Measurements from ENCODE around the gene ITM2B.
"Not testable (repeated sequence)": the region's sequence is repeated elsewhere in the genome, so short reads cannot be mapped to it uniquely, and the experiment has no call there.

ITM2B gene

DNA sequence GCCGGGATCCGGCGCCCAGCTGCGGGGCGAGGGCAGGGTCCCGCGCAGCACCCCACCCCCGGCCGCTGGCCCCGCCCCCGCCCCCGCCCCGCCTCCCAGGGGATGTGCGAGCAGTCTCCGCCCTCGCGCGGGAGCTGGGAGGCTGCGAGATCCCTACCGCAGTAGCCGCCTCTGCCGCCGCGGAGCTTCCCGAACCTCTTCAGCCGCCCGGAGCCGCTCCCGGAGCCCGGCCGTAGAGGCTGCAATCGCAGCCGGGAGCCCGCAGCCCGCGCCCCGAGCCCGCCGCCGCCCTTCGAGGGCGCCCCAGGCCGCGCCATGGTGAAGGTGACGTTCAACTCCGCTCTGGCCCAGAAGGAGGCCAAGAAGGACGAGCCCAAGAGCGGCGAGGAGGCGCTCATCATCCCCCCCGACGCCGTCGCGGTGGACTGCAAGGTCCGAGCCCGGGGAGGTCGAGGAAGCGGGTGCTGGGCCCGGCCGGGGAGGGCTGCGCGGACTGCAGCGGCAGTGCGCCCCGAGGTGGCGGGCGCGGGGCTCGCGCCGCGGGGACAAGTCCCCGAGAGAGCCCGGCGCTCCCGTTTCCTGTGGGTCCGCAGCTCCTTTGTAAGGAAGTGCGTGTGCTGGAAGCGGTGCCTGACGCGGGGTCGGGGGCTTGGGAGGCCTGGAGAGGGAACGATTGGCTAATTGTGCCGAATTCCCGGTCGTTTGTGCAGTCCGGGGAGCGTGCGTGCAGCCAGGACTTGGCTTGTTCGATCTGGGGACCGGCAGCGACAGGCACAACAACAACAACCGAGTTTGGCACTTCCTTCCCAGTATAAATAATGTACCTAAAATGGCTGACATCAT is at the start of gene ITM2B:
Gene ITM2B (plus strand): TSS at position 161 of the 843 bp plus-strand sequence. CDS start 155 bp downstream, at position 316.
- DNase-seq, result peak; percentile 56

DNA sequence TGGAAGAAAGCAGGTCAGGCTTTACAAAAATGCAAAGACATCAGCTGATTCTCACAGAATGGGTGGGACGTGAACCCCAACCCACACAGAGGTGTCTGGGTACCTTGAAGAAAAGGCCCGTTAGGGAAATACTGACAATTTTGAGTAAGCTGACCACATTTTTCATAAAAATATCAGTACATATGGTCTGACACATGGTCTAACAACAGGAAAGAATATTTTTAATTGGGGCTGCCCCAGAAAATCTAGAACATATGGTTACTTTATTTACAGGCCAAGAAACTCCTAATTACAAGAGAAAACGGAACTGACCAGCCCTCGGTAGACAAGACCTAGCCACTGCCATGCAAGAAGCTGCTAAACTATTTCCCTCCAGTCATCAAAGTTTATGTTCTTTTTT is 48.7 kb upstream of the ITM2B start:
- DNase-seq, result no peak

DNA sequence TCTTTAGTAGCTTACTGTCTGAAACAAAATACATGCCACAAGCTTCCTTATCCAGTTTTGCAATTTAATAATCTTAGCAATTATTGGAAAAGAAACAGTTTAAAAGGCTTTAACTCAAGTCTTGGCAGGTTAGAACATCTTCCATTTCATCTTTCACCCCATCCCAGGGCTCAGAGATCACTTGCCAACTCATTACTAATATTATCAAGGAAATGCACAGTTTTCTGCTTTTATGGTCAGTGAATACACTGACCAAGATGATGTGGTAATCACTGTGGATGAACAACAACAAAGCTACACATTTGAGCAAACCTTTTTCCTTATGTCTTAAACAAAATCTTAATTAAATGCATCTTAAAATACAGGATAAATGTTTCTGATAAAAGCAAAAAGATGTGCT is 48.0 kb upstream of the ITM2B start:
- DNase-seq, result no peak

DNA sequence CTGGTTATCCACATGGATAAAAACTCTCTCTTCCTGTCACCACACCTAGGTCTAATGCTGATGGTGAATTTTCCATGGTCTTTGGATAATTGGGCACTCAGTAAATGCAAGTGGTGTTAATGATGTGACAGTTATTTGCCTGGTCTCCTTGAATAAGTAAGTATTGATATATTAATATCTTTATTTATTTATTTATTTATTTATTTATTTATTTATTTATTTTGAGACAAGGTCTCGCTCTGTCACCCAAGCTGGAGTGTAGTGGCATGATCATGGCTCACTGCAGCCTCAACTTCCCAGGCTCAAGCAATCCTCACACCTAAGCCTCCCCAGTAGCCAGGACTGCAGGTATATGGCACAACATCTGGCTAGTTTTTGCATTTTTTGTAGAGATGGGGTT is 46.3 kb upstream of the ITM2B start:
- DNase-seq, result no peak

DNA sequence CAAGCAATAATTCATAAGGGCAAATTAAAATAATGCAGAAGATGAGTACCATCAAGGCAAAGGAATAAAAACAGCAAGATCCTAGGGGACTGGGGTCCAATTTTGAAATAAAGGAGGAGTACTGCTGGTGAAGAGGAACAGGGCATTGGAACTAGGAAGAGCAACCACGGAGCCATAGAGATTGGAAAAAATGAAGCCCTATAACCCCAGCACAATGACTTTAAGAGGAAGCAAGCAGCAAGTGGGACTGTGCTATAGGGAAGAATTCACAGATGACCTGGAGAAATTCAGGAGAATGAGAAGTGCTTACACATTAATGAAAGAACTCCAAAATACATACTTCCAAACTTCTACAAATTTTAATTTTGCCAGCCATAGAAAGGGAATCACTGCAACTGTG is 44.9 kb upstream of the ITM2B start:
- no peak for DNase-seq

DNA sequence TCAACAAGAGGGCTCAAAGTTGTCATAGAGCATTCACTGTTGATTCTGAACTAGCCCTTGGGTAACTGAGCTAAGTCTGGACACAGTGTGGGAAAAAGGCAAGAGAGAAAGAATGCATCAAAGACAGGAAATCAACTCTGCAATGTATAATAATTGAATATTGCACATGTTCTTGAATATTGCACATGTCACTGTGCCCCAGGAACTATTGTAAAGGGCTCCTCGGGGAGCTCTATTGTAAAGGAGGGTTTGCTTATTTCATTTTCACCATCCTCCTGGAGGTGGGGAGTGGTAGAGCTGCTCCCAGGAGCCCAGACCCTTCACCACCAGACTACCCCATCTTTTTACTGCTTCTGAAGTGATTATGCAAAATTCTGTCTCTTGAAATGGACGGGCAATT is 44.4 kb upstream of the ITM2B start:
- DNase-seq, result no peak

DNA sequence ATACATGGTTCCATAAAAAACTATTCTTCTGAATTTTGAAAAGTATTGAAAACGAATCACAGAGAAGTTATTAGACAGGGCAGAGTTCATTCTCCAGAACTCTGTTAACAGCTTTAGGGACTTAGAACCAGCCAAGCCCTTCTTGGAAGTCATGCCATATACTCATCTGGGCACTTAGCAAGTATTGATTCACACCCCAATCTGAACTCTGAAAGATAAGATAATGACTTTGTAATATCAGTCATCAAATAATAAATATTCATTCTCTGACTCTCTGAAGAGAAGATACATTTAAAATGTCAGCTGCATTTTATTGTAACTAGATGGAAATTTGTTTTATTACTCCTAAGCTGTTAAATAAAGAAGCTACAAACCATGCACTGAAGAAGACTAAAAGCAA is 43.8 kb upstream of the ITM2B start:
- no peak for DNase-seq

DNA sequence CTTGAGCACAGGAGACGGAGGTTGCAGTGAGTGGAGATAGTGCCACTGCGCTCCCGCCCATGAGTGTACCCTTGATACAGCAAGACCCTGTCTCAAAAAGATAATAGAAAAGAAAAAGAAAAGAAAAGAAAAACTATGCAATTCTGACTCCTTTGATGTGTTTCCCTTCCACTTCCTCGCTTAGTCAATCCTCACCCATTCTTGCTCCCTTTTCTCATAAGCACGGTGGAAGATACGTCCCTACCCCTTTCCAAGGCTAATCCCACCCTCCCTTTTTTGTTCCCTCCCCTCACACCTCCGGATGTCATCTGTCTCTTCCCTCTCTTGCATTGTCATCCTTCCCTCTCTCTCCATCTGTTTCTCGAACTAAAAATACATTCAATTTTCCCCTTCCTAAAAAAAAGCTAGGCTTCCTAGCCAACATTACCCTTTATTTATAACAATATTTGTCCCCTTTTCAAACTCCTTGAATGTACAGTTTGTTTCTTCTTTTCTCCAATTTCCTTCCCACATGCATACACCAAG is 40.5 kb upstream of the ITM2B start:
- no peak for DNase-seq

DNA sequence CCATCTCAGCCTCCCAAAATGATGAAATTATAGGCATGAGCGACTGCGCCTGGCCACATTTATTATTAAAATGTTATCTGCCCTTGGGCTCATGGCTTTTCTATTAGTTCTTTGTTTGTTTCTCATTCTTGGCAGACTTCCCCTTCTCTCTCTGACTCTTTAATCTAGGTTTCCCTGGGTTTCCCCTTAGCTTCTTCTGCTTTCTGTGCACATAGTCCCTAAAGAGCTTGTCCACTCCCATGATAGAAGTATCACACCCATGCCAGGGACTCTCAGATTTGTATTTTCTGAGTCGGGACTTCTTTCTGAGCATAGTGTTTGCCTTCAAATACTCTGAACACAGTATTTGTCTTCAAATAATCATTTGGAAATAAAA is 38.6 kb upstream of the ITM2B start:
- DNase-seq, result no peak

DNA sequence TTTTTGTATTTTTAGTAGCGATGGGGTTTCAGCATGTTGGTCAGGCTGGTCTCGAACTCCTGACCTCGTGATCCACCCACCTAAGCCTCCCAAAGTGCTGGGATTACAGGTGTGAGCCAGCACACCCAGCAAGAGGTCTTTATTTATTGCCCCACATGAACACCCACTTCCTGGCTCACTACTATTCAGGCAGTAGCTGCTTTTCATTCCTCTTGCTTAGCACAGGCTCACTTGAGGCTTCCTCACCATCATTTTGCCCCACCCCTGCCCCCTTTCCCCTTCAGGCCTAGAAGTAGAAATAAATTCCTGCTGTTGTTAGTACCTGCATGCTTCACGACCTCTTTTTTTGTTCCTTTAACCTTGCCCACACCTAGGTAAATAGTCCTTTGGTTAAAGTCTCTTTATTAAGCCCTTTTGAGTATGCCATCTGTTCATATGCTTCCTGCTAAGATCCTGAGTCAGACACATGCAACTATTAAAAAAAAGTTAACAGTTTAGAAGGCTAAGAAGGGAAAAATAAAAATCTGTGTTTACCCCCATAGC is 33.5 kb upstream of the ITM2B start:
- DNase-seq, result no peak

DNA sequence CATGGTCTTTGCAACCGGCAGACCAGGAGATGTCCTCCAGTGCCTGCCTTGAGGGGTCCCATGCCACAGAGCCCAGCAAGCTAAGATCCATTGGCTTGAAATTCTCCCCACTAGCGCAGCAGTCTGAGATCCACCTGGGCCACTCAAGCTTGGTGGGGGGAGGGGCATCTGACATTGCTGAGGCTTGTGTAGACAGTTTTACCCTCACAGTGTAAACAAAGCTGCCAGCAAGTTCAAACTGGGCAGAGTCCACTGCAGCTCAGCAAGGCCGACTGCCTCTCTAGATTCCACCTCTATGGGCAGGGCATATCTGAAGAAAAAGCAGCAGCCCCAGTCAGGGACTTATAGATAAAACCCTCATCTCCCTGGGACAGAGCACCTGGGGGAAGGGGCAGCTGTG is 32.0 kb upstream of the ITM2B start:
- DNase-seq, result no peak

DNA sequence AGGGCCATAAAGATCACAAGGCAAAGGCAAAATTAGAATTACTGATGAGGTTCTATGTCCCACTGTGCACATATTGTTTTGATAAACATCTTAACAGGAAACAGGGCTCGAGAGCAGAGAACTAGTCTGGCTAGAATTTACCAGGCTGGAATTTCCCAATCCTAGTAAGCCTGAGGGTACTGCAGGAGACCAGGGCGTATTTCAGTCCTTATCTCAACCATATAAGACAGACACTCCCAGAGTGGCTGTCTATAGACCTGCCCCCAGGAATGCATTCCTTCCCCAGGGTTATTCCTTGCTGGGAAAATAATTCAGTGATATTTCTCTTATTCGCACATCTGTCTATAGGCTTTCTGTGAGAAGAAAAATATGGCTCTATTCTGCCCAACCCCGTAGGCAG is 25.8 kb upstream of the ITM2B start:
- not testable (repeated sequence) for DNase-seq

DNA sequence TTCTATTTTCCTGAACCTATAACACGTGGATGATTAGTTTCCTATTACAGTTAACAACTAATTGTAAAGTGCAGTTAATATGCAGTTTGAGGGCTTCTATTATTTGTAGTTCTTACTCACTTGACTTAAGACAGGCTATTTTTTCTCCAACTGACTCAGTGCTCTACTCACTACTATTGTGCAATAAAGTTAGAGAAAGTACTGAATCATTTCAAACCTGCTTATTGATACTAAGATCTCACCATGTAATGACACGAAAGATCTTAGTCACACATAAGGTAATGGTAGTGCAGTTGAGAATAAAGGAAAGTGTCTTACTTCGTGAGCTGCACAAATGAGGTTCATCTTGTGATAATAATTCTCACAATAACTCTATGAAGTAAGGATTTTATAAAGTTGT is 22.8 kb upstream of the ITM2B start:
- DNase-seq, result no peak

DNA sequence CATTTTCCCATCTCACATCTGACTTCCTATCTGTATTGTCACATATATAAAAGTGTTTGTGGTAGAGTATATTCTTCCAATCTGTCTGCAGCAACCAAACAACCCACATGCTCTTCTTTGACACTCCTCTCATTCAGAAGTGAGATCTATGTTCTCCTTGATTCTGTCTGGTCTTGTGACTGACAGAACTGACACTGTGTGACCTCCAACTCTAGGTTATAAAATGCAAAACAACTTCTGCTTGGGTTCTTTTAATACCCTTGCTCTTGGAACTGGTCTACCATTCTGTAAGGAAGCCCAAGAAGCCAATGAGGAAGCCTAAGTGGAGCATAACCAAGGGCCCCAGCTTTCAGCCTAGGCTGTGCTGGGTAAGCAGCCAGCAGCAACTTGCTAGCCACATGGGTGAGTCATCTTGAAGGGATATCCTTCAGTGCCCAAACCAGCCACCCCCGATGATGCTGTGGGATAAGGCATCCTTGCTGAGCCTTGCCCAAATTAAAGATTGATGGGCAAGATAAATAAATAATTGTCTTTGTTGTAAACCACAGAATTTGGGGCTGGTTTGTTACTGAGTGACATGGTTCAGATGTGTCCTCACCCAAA is 18.4 kb upstream of the ITM2B start:
- DNase-seq, result no peak

DNA sequence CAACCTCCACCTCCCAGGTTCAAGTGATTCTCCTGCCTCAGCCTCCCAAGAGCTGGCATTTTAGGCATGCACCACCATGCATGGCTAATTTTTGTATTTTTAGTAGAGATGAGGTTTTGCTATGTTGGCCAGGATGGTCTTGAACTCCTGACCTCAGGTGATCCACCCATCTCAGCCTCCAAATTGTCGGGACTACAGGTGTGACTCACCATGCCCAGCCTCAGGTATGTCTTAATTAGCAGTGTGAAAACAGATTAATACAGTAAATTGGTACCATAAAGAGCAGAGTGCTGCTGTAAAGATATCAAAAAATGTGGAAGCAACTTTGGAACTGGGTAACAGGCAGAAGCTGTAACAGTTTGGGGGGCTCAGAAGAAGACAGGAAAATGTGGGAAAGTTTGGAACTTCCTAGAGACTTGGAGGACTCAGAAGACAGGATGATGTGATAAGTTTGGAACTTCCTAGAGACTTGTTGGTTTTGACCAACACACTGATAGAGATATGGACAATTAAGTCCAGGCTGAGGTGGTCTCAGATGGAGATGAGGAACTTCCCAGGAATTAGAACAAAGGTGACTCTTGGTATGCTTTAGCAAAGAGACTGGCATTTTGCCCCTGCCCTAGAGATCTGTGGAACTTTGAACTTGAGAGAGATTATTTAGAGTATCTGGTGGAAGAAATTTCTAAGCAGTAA is 17.3 kb upstream of the ITM2B start:
- DNase-seq, result not testable (repeated sequence)

DNA sequence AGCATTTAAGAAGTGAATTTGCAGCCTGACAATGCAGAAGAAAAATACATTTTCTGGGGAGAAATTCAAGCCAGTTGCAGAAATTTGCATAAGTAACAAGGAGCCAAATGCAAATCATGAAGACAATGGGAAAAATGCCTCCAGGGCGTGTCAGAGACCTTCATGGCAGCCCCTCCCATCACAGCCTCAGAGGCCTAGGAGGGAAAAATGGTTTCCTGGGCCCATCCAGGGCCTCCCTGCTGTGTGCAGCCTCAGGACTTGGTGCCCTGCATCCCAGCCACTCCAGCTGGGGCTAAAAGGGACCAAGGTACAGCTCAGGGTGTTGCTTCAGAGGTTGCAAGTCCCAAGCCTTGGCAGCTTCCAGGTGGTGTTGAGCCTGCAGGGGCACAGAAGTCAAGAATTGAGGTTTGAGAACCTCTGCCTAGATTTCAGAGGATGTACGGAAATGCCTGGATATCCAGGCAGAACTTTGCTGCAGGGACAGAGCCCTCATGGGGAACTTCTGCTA is 16.7 kb upstream of the ITM2B start:
- no peak for DNase-seq

DNA sequence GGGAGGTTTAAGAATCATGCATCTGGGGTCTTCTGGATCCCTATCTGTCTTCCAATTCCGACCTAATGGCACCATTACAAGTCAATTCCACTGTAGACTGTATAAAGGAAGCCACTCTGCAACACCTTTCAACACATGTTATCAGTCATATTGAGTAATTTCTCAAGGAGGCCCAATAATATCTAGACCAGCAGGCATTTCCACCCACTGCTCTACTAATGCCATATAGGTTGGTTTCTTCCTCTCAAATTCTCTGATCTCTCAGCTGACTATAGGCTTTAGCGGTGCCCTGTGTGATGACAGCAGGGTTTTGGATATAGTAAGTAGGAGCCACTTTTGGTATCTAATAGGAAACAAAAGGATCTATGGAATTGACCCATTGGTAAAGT is 12.4 kb upstream of the ITM2B start:
- no peak for DNase-seq

DNA sequence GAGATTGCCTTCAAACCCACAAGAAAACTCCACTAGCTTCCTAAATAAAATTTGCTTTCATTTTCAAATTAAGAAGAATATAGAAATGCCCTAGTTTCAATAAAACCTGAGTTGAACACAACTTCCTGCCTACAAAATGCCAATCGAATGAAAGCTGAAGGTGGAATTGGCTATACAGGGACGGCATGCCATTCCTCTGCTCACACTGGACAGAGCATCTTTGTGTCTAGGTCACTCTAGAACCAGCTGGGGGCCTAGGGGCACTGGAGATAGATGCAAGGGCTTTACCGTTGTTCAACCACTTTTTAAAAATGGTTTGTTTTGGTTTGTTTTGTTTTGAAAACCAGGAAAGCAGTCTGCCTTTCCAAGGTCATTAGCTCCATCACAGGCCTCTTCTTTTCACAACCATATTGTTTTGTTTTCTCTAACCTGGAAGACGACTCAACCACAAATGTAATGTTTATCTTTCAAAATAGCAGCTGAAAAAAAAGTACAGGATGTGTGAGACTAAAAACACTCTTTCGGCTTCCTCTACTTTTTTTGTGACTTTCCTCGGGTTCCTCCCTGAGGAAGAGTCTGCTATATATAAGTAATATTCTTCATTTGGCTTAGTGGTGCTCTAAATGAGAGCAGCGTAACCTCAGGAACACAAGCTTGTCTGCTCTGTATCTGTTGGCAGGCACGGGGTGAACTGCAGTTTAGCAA is 11.9 kb upstream of the ITM2B start:
- DNase-seq, result no peak

DNA sequence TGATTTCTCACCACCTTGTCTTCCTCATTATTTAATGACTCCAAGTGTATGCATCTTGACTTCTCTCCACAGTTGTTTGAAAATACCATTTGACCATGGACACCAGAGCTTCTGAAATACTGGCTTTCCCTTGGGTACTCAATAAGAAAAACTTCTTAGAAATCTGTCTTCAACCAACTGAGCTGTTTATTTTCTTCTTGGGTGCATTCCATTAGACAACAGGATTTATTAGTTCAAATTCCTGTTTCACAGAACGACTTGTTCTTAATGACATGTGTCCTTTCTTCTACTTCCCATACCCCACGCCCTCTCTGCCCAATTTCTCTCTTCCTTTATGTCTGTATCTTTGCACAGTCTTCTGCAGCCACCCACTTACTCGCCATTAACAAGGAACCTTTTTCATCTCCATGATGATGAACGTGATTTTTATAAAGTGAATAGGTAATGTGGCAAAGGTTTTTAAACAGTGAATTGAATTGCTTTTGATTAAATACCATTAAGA is 11.3 kb upstream of the ITM2B start:
- no peak for DNase-seq

DNA sequence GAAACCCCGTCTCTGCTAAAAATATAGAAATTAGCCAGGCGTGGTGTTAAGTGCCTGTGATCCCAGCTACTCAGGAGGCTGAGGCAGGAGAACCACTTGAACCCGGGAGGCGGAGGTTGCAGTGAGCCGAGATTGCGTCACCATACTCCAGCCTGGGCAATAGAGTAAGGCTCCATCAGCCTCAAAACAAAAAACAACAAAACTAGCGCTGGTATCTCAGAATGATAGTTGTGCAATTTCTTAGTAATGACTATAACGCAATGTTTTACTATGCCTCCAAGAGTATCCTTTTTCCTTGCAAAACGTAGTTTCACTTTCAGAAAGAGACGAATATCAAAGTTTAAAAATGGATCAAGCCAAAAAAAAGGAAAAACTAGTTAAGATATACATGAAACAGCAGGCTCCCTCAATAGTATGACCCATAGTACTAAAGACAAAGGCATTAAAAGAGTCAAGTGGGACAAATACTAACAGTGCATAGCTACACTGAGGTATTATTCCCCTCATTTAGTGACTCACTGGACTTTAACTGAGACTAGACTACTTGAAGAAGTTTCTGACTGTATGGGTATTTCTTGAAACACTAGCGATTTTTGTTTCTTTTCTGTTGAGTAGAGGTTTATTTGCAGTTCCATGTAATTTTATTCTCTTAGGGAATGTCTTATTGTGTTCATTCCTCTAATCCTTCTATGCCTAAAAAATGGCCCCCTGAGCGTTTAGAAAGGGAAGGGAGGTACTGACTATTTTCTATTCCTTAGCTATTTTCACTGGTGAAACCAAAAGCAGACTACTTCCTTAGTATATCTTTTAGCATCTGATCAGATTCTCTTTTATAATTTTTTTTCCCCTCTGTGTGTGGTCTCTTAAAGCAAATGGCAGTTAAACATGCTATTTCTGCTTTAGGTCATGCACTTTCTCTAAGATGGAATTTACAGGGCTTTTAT is 10.4 kb upstream of the ITM2B start:
- no peak for DNase-seq

DNA sequence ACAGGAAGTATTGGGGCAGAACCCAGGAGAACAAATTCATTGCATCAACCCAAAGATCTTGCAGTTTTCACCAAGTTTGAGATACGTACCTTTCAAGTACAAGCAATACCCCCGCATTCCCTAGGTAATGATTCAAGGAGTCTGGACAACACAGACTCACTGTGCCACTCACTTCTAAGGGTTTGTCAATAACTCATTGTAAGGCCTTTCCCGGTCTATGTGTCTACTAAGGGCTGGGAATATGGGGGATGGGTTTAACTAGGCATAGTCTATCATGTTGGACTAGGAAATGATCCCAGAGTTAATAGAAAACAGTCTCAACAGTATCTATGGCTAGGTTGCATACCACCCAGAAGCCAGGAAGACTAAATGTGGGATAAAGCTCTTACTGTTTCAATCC is 8.3 kb upstream of the ITM2B start:
- no peak for DNase-seq

All from activated CD4-positive, alpha-beta T cell treated with anti-CD3 and anti-CD28 coated beads, Interleukin-2, amount 50 U/mL, for 1 hour (primary cell).